Islet of Langerhans (tissue), 1 donor: ENCODE measurements around the gene CAVIN1.
"Not testable (repeated sequence)": the region's sequence is repeated elsewhere in the genome, so short reads cannot be mapped to it uniquely, and the experiment has no call there.

Source experiments
- FAIRE-seq: peaks from one replicate; lab custom pipeline; 2011; peaks lifted over from hg19 to GRCh38; lab: Jason Lieb, UNC

The CAVIN1 gene

DNA sequence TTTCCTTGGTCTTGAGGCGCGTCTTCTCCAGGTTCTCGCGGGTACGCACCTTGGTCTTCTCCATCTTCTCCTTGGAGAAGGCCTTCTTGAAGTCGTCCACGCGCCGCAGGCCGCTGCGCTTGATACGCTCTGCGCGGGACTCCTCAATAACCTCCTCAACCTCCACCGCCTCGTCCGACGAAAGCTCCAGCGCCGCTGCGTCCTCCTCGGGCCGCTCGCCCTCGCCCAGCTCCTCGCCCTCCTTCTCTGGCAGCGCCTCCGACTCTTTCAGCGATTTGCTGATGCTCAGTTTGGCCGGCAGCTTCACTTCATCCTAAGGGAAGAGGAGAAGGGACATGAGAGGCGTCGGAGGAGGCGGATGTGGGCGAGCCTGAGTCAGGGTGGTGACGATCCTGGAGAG is 18.0 kb downstream of the CAVIN1 start:
- FAIRE-seq = no peak

DNA sequence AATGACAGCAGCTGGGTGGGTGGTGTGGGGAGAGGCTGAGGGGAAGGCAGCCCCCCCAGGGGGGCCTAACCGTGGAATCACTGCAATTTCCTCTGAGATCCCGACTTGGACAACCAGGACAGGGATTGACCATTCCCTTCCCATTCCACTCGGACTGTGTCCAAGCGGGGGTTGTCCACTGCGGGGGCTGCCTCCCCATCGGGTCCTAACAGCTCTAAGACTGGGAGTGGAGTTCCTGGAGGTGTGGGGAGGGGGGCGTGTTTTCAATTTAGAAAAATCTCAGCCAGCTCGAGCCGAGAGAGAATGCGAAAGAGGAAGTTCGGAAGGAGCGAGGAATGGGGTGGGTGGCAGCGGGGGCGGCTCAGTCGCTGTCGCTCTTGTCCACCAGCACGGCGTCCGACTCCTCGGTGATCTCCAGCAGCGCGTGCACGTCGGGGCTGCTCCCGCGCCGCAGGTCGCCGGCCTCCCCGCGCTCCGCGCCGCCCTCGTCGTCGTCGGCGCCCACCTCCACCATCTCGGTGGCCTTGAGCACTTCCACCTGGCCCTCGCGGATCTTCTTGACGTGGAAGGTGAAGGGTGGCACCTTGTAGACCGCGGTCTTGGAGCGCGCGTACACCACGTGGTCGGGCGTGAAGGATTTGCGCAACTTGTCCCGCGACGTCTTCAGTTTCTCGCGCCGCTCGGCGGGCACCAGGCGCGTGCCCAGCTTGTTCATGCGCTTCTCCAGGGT is 18.6 kb downstream of the CAVIN1 start:
- FAIRE-seq = no peak

DNA sequence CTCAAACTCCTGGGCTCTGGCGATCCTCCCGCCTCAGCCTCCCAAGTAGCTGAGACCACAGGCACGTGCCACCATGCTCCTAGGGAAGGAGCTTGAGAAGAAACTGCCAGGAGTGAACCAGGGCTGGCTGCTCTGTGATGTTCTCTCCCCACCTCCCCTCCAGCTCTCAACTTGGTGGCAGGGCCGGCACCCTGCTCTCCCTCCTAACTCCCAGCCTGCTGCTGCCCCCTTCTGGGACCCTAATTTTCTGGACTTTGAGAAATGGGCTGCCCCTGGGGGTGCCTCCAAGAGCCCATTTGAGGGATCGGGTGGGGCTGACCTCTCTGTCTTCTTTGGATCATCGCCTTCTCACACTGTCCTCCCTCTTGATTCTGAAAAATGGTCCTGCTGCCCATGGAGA is 19.9 kb downstream of the CAVIN1 start:
- FAIRE-seq = no peak

DNA sequence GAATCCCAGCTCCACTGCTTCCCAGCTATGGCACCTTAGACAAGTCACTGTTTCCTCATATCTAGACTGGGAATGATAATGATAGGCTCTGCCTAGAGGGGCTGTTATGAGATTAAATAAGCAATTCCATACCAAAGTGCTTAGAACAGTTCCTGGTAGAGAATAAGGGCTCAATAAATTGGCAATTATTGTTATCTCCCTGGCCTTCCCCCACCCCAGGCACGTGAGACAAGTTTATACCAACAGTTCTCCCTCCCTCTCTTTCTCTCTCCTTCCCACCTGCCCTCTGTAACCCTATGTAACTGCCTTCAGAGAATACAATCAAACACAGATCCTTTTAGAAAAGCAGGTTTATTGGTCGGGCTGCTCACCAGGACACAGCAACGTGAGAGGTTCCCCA is 20.9 kb downstream of the CAVIN1 start:
- FAIRE-seq = no peak

DNA sequence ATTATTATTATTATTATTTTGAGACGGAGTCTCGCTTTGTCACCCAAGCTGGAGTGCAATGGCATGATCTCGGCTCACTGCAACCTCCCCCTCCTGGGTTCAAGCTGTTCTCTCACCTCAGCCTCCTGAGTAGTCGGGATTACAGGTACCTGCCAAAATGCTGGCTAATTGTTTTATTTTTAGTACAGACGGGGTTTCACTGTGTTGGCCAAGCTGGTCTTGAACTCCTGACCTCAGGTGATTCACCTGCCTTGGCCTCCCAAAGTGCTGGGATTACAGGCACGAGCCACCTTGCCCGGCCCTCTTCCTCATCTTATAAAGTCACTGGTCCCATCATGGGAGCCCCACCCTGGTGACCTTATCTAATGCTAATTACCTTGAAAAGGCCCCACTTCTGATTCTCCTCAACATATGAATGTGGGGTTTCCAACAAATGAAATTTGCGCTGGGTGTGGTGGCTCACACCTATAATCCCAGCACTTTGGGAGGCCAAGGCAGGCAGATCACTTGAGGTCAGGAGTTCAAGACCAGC is 22.1 kb downstream of the CAVIN1 start:
- not testable (repeated sequence) for FAIRE-seq

DNA sequence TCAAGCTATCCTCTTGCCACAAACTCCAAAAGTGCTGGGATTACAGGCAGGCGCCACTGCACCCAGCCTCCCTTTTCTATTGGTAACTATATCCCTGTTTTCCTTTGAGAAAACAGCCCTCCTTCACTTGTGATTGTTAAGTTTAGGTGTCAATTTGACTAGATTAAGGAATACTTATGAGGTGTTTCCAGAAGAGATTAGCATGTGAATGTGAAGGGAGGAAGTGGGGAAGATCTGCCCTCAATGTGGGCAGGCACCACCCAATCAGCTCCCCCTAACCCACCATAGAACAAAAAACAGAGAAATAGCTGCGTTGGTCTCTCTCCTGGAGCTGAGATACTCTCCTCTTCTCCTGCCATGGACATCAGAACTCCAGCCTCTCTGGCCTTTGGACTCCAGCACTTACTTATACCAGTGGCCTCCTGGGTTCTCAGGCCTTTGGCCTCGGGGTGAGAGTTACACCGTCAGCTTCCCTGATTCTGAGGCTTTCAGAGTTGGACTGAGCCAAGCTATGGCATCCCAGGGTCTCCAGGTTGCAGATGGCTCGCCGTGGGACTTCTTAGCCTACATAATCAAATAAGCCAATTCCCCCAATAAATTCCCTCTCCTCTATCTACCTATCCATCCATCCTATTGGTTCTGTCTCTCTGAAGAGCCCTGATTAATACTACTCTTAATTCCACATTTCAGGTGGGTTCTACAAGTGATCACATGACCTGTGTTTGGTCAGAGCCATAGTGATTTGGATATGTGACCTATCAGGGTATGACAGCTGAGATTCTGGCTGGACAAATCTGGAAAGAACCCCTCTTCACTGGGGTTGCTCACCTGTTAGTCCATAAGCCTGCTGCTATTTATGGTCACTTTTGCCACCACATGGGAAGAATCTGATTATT is 22.9 kb downstream of the CAVIN1 start:
- no peak for FAIRE-seq

DNA sequence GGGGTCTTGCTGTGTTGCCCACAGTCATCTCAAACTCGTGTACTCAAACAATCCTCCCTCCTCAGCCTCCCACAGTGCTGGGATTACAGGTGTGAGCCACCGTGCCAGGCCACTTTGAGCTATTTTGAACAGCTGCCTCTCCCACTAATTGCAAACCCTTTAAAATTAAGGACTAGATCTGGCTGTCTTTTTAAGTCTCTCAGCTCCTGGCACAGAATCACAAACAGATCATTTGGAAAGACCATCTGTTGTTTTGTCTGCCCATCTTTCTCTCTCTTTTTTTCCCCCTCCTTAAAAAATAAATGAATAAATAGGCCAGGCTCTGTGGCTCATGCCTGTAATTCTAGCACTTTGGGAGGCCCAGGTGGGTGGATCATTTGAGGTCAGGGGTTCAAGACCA is 23.9 kb downstream of the CAVIN1 start:
- FAIRE-seq = peak; percentile 5

DNA sequence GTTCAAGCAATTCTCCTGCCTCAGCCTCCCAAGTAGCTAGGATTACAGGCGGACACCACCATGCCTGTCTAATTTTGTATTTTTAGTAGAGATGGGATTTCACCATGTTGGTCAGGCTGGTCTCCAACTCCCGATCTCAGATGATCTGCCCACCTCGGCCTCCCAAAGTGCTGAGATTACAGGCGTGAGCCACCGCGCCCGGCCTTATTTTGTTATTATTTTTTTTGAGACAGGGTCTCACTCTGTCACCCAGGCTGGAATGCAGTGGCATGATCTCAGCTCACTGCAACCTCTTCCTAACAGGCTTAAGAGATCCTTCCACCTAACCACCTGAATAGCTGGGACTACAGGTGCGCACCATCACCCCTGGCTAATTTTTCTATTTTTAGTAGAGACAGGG is 27.5 kb downstream of the CAVIN1 start:
- not testable (repeated sequence) for FAIRE-seq

DNA sequence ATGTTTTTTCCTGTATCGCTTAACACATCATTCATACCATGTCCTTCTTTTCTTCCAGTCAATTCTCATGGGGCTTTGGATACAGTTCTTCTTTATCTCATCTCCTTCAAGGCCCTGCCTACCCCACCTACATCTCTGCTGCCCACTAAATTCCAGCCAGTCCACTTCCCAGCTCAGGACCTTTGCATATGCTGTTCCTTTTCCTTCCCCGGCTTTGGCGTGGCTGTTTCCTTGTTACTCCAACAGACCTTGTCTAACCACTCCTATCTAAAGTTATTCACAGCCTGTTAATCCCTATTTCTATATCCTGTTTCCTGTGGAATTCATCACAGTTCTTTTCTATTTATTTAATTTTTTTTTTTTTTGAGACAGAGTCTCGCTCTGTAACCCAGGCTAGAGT is 28.2 kb downstream of the CAVIN1 start:
- FAIRE-seq = no peak

DNA sequence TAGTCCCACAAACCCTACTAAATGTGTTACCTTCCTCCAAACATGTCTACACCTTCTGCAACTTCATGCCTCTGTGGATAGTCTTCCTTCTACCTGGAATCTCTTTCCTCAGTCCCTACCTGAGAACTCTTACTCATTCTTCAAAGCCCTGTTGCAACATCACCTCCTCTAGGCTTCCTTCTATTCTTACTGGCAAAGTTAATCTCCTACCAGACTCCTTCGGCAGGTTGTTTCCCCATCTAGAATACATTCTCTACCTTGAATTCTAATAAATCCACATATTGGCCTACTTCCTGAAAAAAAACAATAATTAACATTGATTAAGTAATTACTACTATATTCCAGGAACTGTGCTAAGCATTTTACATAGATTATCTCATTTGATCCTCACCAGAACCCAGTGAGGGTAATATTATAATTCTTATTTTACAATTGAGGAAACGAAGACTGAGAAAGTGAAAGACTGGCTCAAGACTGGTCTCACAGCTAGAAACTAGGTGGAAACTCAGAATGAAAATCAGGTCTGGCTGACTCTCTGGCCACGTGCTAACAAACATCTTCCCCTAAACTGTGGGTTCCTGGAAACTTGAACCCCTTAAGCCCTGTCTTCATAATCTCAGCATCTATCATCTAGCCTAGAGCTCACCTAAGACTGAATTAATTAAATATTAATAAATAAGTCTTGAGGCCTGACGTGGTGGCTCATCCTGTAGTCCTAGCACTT is 30.2 kb downstream of the CAVIN1 start:
- FAIRE-seq = no peak

DNA sequence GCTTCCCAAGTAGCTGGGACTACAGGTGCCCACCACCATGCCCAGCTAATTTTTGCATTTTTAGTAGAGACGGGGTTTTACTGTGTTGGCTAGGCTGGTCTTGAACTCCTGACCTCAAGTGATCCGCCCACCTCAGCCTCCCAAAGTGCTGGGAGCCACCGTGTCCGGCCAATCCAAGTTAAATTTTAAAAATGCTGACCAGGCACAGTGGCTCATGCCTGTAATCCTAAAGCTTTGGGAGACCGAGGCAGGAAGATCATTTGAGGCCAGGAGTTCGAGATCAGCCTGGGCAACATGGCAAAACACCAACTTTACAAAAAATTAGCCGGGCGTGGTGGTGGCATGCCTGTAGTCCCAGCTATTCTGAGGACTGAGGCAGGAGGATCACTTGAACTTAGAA is 31.6 kb downstream of the CAVIN1 start:
- not testable (repeated sequence) for FAIRE-seq

DNA sequence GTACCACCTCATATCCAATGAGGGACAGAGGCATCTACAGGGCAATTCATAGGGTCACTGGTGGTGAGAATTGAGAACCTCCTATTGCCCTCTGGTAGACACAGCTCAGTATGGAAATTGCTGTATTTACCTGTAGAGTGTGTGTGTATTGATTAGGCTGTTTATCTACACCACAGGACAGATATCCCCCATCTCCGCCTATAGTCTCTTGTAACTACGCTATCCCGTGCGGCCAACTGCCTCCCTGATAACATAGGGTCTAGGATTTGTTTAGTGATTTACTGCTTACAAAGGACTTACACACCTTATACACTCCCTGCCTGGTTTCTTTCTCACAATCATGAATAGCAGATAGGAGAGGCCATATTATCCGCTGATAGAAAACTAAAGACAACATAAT is 33.2 kb downstream of the CAVIN1 start:
- FAIRE-seq = no peak

DNA sequence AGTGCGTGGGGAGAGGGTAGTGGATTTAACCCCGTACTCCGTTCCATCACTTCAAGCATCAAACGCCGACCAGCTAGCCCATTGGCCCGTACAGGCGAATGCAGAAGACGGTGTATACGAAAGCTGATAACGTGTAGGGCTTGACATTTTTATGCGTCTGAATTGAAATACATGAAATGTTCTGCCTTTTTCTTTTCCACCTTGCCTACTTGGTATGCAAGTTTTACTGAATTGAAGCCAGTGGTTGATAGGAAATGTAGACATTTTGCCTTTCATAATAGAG is 34.0 kb downstream of the CAVIN1 start:
- no peak for FAIRE-seq

DNA sequence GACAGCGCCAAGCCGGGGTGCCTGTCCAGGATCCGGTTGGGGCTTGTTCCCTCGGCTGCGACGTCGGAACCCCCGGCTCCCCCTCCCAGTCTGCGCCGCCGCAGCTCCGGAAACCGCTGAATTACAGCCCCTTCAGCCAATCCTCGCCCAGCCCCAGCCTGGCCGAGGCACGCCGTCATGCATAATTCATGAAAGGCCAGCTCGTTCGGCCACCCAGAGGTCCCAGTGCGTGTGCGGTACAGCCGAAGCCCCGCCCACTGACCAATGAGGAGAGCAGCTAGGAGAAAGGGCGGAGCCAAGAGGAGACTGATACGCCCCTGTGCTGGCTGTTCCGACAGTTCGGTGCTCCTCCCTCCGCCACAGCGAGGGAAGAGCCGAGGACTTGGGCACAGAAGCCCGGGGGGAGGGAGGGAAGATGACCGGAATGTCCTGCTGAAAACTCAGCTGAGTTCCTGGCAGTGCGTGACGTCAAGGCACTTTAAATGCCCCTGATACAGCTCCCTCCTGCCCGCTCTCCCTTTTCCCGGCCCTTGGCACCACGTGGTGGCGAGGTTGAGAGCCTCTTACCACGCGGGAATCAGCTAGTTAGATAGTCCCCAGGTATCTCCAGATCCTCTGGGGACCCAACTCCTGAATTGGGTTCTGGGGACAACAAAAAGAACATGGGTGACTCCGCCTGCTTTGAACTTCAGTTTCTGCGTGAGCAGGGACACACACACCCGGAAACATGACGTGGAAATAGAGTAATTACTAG is 34.5 kb downstream of the CAVIN1 start, which contains the start of gene STAT3:
Gene STAT3 (minus strand): TSS at position 62 of the 754 bp plus-strand sequence. CDS start 39,926 bp downstream, outside the sequence.
- peak; percentile 83 for FAIRE-seq

DNA sequence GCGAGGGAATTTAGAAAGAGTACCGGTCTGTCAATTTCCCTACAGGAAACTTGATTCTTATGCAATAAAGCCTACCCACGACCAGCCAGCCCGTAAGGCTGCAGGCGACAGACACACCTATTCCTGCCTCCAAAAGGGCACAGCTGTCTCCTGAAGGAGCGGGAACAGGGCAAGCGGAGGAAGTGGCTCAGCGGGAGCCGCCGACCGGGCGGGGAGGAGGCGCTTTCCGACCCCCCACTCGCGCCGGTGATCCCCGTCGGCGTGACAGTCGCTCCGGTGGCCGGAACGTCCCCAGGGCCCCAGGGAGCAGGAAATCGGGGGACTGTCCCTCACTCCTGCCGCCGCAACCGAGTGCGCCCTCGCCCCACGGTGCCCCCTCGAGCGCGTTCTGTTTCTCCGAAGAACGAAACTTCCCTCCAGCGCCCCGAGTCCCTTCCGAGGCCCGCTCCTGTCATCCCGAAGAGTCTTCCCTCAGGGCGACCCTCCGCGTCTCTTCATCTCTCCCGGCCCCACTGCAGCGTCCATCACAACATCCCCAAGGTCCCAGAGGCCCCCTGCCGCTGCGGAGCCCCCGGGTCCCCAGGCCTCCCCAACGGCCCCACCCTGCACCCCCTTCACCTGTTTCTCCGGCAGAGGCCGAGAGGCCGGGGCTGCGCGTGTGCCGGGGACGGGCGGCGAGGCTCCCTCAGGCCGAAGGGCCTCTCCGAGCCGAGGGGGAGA is 35.2 kb downstream of the CAVIN1 start:
- FAIRE-seq = no peak

DNA sequence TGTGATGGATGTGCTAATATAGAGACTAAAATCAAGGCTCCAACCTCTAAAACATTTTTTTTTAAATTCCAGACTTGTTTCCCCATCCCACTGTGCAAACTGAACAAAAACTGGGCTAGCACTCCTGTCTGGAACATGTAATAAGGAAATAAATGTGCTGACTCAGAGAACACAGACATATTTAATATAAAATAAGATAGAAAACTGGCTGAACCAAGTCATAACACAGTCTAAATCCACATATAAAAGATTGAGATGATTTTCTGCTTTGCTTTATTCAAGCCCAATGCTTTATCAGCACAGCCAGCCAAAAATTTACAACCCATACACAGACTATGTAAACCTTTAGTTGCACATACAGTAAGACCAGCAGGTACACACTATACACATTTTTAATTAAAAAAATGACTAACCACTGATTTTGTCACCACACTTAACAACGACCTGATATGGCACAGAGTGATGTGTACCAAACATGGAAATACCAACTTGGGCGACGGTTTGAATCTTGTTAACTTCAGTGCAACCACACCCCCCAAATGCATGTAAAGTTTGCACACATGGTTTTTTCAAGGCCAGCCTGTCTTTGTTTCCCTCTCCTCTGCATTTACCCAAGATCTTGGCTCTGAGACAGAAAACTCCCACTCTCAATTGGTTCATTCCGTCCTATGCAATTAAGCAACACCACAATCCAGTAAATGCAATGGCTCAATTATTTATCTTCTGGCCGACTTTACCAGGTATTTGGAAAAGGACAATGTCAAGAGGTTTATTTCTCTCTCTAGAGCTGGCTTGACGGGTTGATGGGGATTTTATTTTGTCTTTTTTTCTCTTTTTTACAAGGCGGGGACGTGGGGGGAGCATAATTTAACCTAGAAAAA is 36.0 kb downstream of the CAVIN1 start:
- FAIRE-seq = no peak

DNA sequence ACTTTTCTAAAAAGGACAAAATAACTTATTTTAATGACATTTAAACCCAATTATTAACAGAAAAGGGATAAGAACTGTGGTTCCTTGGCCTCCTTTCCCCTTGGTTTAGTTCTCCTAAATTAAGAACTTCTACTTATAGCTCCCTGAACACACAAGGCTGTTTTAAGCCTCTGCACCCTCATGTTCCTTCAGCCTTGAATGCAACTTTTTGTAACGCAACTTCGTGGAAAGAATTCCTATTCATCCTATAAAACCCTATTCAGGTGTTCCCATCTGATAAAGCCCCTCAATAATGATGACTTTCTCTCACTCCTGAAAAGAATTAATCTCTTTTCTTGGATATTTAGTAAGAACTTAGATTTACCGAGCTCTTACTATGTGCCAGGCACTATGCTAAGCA is 41.2 kb downstream of the CAVIN1 start:
- FAIRE-seq = no peak

DNA sequence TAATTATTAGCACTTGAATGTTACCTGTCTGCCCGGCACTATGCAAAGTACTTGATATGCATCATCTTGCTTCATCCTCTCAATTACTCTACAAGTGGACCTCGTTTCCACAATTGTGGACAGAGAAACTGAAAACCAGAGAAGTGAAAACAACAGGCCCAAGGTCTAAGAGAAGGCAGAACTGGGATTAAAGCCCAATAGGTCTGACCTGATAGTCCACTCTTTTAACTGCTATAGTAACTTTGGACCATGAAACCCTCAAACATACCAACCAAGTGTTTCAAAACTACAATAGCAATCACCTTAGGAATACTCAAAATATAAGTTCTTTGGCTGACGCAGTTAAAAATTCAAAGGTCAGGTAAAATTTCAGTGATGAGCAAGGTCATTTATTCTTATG is 42.1 kb downstream of the CAVIN1 start:
- no peak for FAIRE-seq

DNA sequence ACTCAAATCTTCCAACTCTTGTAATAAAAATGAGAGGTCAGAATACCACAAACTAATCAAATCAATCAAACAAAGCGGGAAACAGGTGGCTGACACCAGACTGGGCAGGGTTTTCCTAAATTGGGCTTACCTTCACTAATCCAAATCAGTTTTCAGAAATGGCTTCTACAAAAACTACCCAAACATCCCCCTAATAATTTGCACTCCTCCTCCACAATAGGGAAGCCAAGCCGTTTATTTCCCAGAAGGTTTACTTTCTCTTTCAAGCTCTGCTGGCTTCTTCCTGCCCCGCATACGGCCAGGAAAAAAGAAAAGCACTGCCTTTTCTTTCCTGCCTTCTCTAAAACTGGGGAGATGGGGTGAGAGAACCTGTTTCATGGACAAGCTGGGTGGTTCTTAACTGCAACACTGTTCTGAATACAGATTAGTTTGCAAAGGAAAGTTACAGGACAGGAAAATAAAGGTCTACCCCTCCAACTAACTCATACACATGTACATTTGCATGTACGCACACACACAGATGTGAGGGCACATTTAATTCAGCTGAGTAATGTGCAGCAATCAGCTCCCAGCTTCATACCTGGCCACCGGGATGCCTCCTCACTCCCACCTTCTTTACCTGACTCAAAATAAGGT is 44.0 kb downstream of the CAVIN1 start:
- FAIRE-seq = no peak
